DOHH2 (cell line): Measurements from ENCODE around the gene INSIG1.

Source experiments
- H3F3A ChIP-seq: fragments of 200-600 bp; sonication (generic), shearing (Covaris generic); 2 replicates; pipeline ENCODE4 v1.6.0; 2016; ENCODE audit warnings: antibody characterized with exemption, mild to moderate bottlenecking; ENCODE audit not compliant: control insufficient read depth, insufficient read depth
- H3K27ac ChIP-seq: fragments of 200-600 bp; sonication (generic); 2 replicates; pipeline ENCODE4 v1.5.1; 2014; ENCODE audit warnings: low read depth, mild to moderate bottlenecking, low read length, moderate library complexity
- H3K27me3 ChIP-seq: fragments of 200-600 bp; sonication (generic); 2 replicates; pipeline ENCODE4 v1.6.1; 2014; ENCODE audit warnings: mild to moderate bottlenecking, low read length, mixed read lengths; ENCODE audit not compliant: control insufficient read depth
- H3K36me3 ChIP-seq: fragments of 200-600 bp; sonication (generic); 2 replicates; pipeline ENCODE4 v1.6.1; 2014; ENCODE audit warnings: mild to moderate bottlenecking, low read length, moderate library complexity, mixed read lengths; ENCODE audit not compliant: control insufficient read depth
- H3K4me1 ChIP-seq: fragments of 200-600 bp; sonication (generic); 2 replicates; pipeline ENCODE4 v1.6.1; 2014; ENCODE audit warnings: mild to moderate bottlenecking, low read length, mixed read lengths; ENCODE audit not compliant: control insufficient read depth
- H3K4me2 ChIP-seq: fragments of 200-600 bp; sonication (generic); 2 replicates; pipeline ENCODE4 v1.6.0; 2014; ENCODE audit warnings: mild to moderate bottlenecking, low read length, moderate library complexity
- H3K4me3 ChIP-seq: fragments of 200-600 bp; sonication (generic); 2 replicates; pipeline ENCODE4 v1.5.1; 2014; ENCODE audit warnings: mild to moderate bottlenecking, low read length, mixed read lengths
- H3K79me2 ChIP-seq: fragments of 200-600 bp; sonication (generic); 2 replicates; pipeline ENCODE4 v1.6.1; 2014; ENCODE audit warnings: mild to moderate bottlenecking, low read length, mixed read lengths; ENCODE audit not compliant: control insufficient read depth
- H3K9me2 ChIP-seq: fragments of 200-600 bp; sonication (generic); replicated peaks from 2 replicates; pipeline ENCODE4 v1.6.1; 2014; ENCODE audit warnings: mild to moderate bottlenecking, low read length, mixed read lengths; ENCODE audit not compliant: control insufficient read depth
- H3K9me3 ChIP-seq: fragments of 200-600 bp; sonication (generic); 2 replicates; pipeline ENCODE4 v1.6.1; 2014; ENCODE audit warnings: antibody characterized with exemption, low read length, mixed read lengths; ENCODE audit not compliant: control insufficient read depth, insufficient read depth
- H4K20me1 ChIP-seq: fragments of 200-600 bp; sonication (generic); 2 replicates; pipeline ENCODE4 v1.6.0; 2014; ENCODE audit warnings: low read depth, mild to moderate bottlenecking, antibody characterized with exemption, low read length, moderate library complexity; ENCODE audit not compliant: control insufficient read depth, insufficient read depth
- CTCF ChIP-seq: fragments of 200-600 bp; sonication (generic); IDR thresholded peaks from one replicate; pipeline ENCODE4 v1.5.1; 2014; ENCODE audit warnings: antibody characterized with exemption, mild to moderate bottlenecking, low read depth, low read length; ENCODE audit not compliant: poor library complexity, severe bottlenecking
- EZH2phosphoT487 ChIP-seq: fragments of 200-600 bp; sonication (generic); IDR thresholded peaks from 2 replicates; pipeline ENCODE4 v1.6.1; 2017; ENCODE audit warnings: borderline replicate concordance, mild to moderate bottlenecking, antibody characterized with exemption, low read length, moderate library complexity, mixed read lengths

The INSIG1 gene

GRCh38 chr7:155274633-155275355 lies 22.9 kb upstream of the INSIG1 start:
- Histone ChIP-seq H3F3A (no peaks in the 10 kb centered on the region), H3K4me2 (no peak overlapping the region), H3K27ac (no peak overlapping the region), H3K4me3 (no peak overlapping the region), H4K20me1 (no peaks in the 10 kb centered on the region), H3K9me2 (no peaks in the 10 kb centered on the region), H3K4me1 (no peaks in the 10 kb centered on the region), H3K9me3 (no peaks in the 10 kb centered on the region), H3K79me2 (no peaks in the 10 kb centered on the region), H3K36me3 (no peaks in the 10 kb centered on the region), H3K27me3 (peaks cover 66% of the 10 kb centered on the region)
- TF ChIP-seq CTCF = no peak
- no peak for TF ChIP-seq EZH2phosphoT487

- Histone ChIP-seq H3F3A (no peaks in the 10 kb centered on the region), H3K4me2 (no peak overlapping the region), H3K4me1 (peaks cover 5% of the 10 kb centered on the region), H4K20me1 (no peaks in the 10 kb centered on the region), H3K27ac (no peak overlapping the region), H3K9me3 (no peaks in the 10 kb centered on the region), H3K36me3 (no peaks in the 10 kb centered on the region), H3K27me3 (peaks cover 69% of the 10 kb centered on the region), H3K9me2 (no peaks in the 10 kb centered on the region), H3K4me3 (no peak overlapping the region), H3K79me2 (no peaks in the 10 kb centered on the region)
- TF ChIP-seq EZH2phosphoT487 = no peak
- no peak for TF ChIP-seq CTCF
These were observed 21.5 kb upstream of the INSIG1 start for GRCh38 chr7:155276042-155276799.

- H3K4me3 ChIP-seq = no peak overlapping the region
- no peaks in the 10 kb centered on the region for H3K9me2 ChIP-seq
- H3F3A ChIP-seq = no peaks in the 10 kb centered on the region
- no peak for TF ChIP-seq CTCF
- H4K20me1 ChIP-seq = no peaks in the 10 kb centered on the region
- H3K9me3 ChIP-seq = no peaks in the 10 kb centered on the region
- H3K36me3 ChIP-seq = no peaks in the 10 kb centered on the region
- peaks cover 74% of the 10 kb centered on the region for H3K27me3 ChIP-seq
- H3K79me2 ChIP-seq = no peaks in the 10 kb centered on the region
- H3K4me1 ChIP-seq = peaks cover 11% of the 10 kb centered on the region
- no peak overlapping the region for H3K4me2 ChIP-seq
- no peak overlapping the region for H3K27ac ChIP-seq
These were observed 20.8 kb upstream of the INSIG1 start for GRCh38 chr7:155276800-155277375.
